Measurements from ENCODE around the gene SIPA1L2.

Gene SIPA1L2

DNA sequence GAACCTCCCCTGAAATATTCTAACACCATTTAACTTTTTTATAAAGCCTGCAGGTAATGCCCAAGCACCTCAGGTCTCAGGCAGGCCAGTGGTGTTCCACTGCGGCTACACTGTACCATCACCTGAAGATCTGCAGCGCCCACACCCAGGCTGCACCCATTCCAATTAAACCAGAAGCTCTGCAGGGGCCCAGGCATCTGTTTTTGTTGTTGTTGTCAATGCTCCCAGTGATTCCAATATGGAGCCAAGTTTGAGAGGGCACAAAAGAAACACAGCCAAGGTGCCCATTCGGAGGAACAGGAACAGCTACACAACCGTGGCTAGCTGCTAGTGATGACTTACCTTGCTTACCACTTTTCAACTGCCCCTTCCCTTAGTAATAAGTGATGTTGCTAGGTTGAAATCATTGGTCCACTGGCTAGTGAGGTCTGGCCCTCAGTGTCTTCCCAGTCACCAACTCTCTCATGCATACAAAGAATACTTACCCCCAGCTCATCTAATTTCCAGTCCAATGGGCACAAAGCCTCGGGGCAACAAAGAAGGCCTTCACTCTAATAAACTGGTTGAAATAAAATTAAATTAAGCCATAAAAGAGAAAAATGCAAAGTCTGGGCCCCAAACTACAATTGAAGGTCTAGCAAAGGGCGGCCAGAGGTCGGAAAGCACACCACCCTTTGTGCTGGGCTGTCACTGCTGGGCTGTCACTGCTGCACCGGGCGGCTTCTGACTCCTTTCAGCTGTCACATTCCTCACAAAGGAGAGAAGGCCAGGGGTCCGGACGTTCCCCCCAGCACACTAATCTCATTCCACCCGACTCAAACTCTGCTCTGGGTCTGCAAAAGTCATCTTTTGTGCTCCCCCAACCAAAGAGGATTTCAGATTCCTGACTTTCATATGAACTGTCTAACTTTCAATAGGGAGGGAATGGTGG is 34.9 kb downstream of the SIPA1L2 start:
- no peak for TF ChIP-seq GATA2 (IDR thresholded peaks at IDR 0.05; ENCODE audit: low read depth, low read length)
- no peak for TF ChIP-seq GATA3 (IDR thresholded peaks at IDR 0.05; ENCODE audit: low read depth, low read length)

DNA sequence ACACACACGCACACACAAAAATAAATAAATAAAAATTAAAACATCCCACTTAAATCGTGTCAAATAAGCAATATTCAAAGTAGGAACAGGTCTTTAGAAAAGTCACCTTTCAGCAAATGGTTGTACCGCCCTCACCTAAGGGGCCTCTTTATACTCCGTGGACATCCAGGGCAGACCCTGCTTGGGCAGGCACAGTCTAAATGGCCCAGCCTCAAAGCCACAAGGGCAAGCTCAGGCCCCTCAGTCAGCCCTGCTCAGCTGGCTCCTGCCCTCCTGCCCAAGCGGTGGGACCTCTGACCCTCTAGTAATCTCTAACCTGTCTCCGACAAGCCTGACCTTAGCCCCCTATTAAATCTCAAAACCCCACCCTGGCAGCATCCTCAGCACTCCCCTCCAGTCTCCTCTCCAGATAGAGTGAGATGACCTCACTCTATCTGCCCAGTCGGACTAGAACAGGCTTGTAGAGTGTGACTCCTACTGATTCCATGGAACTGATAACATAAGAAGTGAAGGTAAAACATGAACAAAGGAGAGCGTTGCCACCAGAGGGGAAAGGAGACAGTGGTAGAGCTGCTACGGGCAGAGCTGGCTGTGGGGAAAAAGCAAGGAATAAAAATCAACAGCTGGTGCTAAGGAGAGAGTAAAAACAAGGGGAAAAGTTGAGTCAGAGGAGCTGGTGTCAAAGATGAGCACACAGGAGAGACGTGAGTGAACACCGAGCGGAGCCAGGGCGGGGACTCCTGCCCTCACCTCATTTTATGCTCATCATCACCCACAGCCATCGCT is 36.0 kb downstream of the SIPA1L2 start:
- TF ChIP-seq GATA2 (IDR thresholded peaks at IDR 0.05; ENCODE audit: low read depth, low read length) (no peak), GATA3 (IDR thresholded peaks at IDR 0.05; ENCODE audit: low read depth, low read length) (no peak)

DNA sequence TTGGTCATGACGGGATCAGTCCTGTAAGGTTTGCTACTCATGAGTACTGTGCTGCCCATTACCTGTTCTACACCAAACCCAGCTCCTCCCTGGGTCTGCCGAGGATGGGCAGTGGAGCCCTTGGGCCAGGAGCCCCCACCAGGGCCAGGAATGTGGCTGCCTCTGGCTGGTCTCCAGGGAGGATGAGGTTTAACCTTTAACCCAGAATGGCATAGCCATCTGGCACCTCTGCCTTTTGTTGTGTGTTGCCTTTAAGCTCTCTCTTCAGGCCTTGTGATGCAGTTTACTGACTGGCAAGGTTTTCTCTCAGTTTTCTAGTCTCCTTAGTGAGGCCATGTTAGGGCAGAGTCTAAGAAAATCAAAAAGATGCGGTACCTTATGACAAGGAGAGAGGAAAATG is 38.6 kb downstream of the SIPA1L2 start:
- TF ChIP-seq GATA2 (IDR thresholded peaks at IDR 0.05; ENCODE audit: low read depth, low read length) (no peak), GATA3 (IDR thresholded peaks at IDR 0.05; ENCODE audit: low read depth, low read length) (no peak)

DNA sequence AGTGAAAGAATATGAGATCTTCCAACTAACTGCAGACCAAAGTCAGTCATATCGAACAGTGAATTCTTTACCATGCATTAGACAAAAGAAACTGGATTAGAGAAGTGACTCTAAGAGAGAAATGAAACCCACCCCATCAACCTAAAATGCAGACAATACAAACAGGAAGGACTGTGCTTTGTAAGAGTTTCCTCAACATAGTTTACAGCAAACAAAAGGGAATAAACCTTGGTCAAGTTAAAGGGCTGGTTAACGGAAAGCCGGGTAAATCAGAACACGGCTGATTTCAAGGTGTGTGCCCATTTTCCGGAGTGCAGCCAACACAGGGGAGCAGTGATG is 39.2 kb downstream of the SIPA1L2 start:
- no peak for TF ChIP-seq GATA3 (IDR thresholded peaks at IDR 0.05; ENCODE audit: low read depth, low read length)
- TF ChIP-seq GATA2 (IDR thresholded peaks at IDR 0.05; ENCODE audit: low read depth, low read length) = no peak

DNA sequence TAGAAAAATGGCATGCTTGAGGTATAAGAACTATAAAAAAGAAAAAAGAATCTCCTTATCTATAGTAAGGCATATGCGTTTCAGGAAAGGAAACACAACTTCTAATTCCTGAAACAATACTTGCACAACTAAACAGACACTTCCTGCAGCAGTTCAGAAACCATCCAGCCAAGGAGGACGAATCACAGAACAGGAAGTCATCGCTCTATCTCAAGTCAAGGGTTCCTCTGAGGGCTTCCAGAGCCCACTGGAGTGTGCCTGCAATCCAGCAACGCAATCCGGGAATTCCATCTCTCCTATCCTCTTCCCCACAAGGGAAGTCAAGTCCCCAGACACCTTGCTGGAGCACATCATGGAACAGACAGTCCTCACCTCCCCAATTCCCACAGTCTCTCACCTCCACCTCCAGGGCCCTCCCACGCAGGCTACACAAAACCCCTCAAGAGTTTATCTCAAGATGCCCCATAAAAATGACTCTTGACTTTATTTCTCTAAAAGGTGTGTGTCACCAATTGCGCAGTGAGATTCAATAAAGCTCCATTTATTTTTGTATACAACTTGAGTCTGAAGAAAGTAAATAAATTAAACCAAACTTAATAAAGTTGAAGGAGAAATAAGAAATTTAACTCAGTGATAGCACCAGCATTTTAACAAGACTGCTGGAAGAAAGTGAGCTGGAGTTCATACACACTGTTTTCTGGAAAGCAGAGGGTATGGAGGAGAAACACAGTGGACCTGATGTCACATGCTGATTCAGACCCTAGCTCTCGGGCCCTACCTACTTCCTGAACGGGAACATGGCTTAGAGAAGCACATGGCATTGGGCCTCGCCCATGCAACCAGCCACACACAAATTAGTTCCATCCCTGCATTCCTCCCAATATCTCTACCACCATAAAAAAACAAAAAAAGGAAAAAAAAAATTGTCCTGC is 39.9 kb downstream of the SIPA1L2 start:
- TF ChIP-seq GATA2 (IDR thresholded peaks at IDR 0.05; ENCODE audit: low read depth, low read length) = no peak
- TF ChIP-seq GATA3 (IDR thresholded peaks at IDR 0.05; ENCODE audit: low read depth, low read length) = no peak

DNA sequence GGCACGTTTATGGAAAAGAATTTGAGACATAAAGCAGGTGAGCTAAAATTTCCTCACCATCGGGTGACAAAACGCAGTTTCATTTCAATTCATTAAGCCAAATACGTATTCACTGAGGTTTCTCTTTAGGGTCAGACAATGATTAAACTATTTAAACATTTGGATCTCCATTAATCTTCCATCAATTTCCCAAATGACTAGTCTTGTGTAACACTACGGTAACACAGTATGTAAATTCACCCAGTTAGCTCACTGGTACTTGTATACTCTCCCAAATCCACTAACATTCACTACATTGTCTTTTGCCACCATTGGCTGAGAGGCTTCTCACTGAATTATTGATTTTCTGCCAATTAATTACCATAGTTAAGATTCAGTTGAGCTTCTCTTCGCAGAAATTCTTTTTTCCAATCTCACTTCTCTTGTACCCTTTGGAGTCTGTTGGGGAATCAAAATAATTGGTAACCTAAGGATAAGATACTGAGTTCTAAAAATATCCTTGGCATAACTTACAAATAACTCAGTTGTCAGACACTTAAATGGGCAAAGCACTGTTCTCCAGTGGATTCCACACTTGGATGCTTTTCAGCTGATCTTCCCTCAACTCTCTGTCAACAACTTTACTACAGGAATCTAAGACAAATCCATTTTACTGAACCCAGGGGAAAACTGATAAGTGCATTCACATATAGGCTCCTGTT is 40.7 kb downstream of the SIPA1L2 start:
- TF ChIP-seq GATA2 (IDR thresholded peaks at IDR 0.05; ENCODE audit: low read depth, low read length) = no peak
- no peak for TF ChIP-seq GATA3 (IDR thresholded peaks at IDR 0.05; ENCODE audit: low read depth, low read length)

DNA sequence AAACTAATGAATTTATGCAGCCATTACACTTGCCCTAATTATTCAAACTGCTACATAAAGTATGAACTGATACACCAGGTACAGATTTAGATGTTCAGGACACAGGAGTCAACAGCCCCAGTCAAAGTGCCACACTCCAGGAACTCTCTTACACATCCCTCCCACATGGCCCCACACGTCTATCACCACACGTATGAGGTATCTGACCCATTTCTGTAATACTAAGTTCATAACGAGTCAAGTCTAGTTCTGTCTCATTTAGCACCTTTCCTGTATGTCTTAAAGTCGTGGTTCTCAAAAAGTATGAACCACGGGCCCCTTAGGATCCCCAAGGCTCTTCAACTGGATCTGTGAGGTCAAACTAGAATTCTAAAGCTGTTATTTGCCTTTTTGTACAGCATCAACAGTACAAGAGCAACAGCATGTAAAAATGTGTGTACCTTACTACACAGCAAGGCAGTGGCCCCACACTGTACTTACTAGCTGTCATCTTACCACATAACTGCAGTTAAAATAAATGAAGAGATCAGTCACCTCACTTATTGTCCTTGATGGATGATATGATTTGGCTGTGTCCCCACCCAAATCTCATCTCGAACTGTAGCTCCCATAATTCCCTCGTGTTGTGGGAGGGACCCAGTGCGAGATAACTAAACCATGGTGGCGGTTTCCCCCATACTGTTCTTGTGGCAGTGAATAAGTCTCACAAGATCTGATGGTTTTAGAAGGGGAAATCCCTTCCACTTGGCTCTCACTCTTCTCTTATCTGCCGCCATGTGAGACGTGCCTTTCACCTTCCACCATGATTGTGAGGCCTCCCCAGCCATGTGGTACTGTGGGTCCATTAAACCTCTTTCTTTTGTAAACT is 42.6 kb downstream of the SIPA1L2 start:
- TF ChIP-seq GATA2 (IDR thresholded peaks at IDR 0.05; ENCODE audit: low read depth, low read length) (no peak), GATA3 (IDR thresholded peaks at IDR 0.05; ENCODE audit: low read depth, low read length) (no peak)

DNA sequence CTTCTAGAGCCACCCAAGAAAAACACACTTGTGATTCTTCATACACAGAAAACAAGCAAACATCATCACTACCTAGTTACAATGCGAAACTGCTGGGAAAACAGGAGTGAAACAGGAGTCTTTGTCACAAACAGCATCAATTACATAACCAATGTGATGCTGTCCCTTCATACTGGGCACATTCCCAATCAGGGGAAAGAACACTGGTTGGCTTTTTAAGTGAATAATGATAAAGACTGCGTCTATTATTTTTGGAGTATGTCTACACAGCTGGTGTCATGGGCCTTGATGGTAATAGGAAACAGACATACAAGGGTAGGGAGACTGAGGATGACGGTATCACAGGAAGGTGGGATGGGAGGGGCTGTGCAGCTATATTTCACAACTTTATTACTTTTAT is 43.3 kb downstream of the SIPA1L2 start:
- TF ChIP-seq GATA3 (IDR thresholded peaks at IDR 0.05; ENCODE audit: low read depth, low read length) (no peak), GATA2 (IDR thresholded peaks at IDR 0.05; ENCODE audit: low read depth, low read length) (no peak)

DNA sequence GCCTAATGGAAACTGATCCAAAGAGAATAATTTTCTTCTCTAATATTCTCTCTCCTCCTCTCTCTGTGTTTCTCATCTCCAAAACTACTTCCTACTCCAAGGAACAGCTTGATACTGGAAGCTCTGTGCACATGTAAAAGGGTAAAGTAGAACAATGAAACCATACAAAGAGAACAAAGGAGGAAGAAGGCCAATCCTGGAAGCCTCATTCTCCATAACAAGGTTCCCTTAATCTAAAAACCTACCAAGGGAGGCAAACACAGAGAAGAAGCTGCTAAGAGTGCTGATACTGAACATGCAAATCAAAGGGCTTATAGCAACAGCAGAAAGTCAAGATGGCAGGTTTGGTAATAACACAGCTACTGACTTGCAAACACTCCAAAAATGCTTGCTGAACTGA is 44.4 kb downstream of the SIPA1L2 start:
- no peak for TF ChIP-seq GATA3 (IDR thresholded peaks at IDR 0.05; ENCODE audit: low read depth, low read length)
- no peak for TF ChIP-seq GATA2 (IDR thresholded peaks at IDR 0.05; ENCODE audit: low read depth, low read length)

DNA sequence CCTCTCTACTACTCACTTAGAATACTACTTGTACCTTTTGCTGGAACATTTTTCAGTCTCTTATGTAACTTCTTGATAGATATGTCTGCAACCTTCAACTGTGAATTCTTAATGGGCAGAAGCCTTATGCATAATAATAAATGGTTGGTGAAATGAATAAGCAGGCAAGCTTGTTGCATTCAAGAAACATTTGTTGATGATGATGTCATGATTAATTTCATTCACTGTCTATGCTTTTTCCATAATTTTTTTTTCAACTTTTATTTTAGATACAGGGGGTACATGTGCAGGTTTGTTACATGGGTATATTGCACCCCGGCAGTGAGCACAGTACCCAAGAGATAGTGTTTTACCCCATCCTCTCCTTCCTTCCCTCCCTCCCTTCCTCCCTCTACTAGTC is 48.0 kb downstream of the SIPA1L2 start:
- TF ChIP-seq GATA2 (IDR thresholded peaks at IDR 0.05; ENCODE audit: low read depth, low read length) = no peak
- no peak for TF ChIP-seq GATA3 (IDR thresholded peaks at IDR 0.05; ENCODE audit: low read depth, low read length)

Measured in SH-SY5Y (cell line).